Activated CD8-positive, alpha-beta T cell treated with anti-CD3 and anti-CD28 coated beads for 36 hours (primary cell): Measurements from ENCODE around the gene AKAP12. TPM values are rescaled to one million over a fixed set of nuclear protein-coding genes. Genes with fewer than 3 reads are reported as not detected.

Experiments used
- ATAC-seq: fragments of 200-7000 bp; cut with Tn5 transposase; one replicate; pipeline ENCODE4 v1.10.0; 2021; ENCODE audit warnings: mild to moderate bottlenecking, moderate library complexity
- CTCF ChIA-PET: fragments of 350-600 bp; sonication (Branson Sonifier 250); formaldehyde crosslinking; loops from one replicate; lab custom pipeline; 2021; ENCODE audit warnings: antibody characterized with exemption; lab: Charles Lee
- POLR2A ChIA-PET: fragments of 350-600 bp; sonication (Branson Sonifier 250); formaldehyde crosslinking; loops from one replicate; lab custom pipeline; 2021; ENCODE audit warnings: antibody characterized with exemption; lab: Charles Lee
- DNase-seq: peaks from one replicate; pipeline ENCODE4 v3.0.0-alpha.2; 2020
- H3K27ac Mint-ChIP-seq: one replicate; pipeline ENCODE4 v1.8.0; 2021; ENCODE audit warnings: mild to moderate bottlenecking, mixed read lengths
- H3K27me3 Mint-ChIP-seq: one replicate; pipeline ENCODE4 v1.8.0; 2021; ENCODE audit warnings: mixed read lengths
- H3K36me3 Mint-ChIP-seq: one replicate; pipeline ENCODE4 v1.8.0; 2021; ENCODE audit warnings: low read depth, mixed read lengths
- H3K4me1 Mint-ChIP-seq: one replicate; pipeline ENCODE4 v1.8.0; 2021; ENCODE audit warnings: low read depth, mixed read lengths
- H3K4me3 Mint-ChIP-seq: one replicate; pipeline ENCODE4 v1.8.0; 2021; ENCODE audit warnings: mild to moderate bottlenecking, moderate library complexity, mixed read lengths
- H3K9me3 Mint-ChIP-seq: one replicate; pipeline ENCODE4 v1.8.0; 2021; ENCODE audit warnings: mixed read lengths
- intact Hi-C: fragments of 100-400 bp; cut with micrococcal nuclease; formaldehyde crosslinking; loops from one replicate; pipeline ENCODE4 v1.10.0; 2022
- total RNA-seq, 2 experiments: library from RNA; stranded (reverse); gene quantifications; one replicate each; pipeline ENCODE4 v1.2.3, GENCODE V29; 2021
- TF ChIP-seq, protein P1 (sequence below): fragments of 200-600 bp; IDR thresholded peaks from one replicate; pipeline ENCODE4 v1.8.0; 2022; ENCODE audit warnings: antibody characterized with exemption, mild to moderate bottlenecking

The AKAP12 gene
- total RNA-seq, 2 experiments from 2014 or later = 3.2 to 4.0 TPM

- H3K36me3 Mint-ChIP-seq = no peaks in the 10 kb centered on the region
- no peaks in the 10 kb centered on the region for H3K9me3 Mint-ChIP-seq
- POLR2A ChIA-PET = no interaction called here
- H3K27me3 Mint-ChIP-seq = peaks cover 5% of the 10 kb centered on the region
- intact Hi-C loops = no loop called here
- H3K27ac Mint-ChIP-seq = no peak overlapping the region
- DNase-seq (no peak), ATAC-seq (no peak)
- TF ChIP-seq, protein P1, sequence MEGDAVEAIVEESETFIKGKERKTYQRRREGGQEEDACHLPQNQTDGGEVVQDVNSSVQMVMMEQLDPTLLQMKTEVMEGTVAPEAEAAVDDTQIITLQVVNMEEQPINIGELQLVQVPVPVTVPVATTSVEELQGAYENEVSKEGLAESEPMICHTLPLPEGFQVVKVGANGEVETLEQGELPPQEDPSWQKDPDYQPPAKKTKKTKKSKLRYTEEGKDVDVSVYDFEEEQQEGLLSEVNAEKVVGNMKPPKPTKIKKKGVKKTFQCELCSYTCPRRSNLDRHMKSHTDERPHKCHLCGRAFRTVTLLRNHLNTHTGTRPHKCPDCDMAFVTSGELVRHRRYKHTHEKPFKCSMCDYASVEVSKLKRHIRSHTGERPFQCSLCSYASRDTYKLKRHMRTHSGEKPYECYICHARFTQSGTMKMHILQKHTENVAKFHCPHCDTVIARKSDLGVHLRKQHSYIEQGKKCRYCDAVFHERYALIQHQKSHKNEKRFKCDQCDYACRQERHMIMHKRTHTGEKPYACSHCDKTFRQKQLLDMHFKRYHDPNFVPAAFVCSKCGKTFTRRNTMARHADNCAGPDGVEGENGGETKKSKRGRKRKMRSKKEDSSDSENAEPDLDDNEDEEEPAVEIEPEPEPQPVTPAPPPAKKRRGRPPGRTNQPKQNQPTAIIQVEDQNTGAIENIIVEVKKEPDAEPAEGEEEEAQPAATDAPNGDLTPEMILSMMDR = no peak
- H3K4me3 Mint-ChIP-seq = no peak overlapping the region
- no peaks in the 10 kb centered on the region for H3K4me1 Mint-ChIP-seq
- CTCF ChIA-PET = interaction anchor here (1.0 kb wide), 1 partner anchor 18 kb away, joined by 7 read pairs; no protein-coding TSS in a partner anchor
Measured at GRCh38 chr6:151306269-151306783, 66.6 kb downstream of the AKAP12 start.

DNA sequence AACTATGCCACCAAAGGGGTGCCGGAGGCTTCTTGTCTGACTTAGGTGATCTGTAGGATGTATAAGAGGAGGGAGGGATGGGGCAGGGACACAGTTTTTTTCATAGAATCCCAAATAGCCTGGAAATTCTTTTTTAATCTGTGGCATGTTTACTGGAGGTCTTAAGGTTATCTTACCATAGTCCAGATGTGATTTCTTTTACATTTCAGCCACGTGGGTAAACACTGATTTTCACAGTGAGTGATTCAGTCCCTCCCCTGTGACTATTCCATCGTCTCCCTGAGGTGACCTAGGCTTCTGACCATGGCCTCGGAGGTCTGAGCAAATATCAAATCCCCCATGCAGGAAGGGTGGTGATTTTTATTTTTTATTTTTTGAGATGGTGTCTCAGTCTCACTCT is 67.7 kb downstream of the AKAP12 start:
- ChIA-PET POLR2A (no interaction called here), CTCF (interaction anchor here (0.9 kb wide), 1 partner anchor 27 kb away, joined by 3 read pairs; no protein-coding TSS in a partner anchor)
- TF ChIP-seq, protein P1 = no peak
- Mint-ChIP-seq H3K4me1 (no peaks in the 10 kb centered on the region), H3K4me3 (no peak overlapping the region), H3K27me3 (peaks cover 2% of the 10 kb centered on the region), H3K36me3 (no peaks in the 10 kb centered on the region), H3K27ac (no peak overlapping the region), H3K9me3 (no peaks in the 10 kb centered on the region)
- intact Hi-C loops = no loop called here
- no peak for DNase-seq
- no peak for ATAC-seq

DNA sequence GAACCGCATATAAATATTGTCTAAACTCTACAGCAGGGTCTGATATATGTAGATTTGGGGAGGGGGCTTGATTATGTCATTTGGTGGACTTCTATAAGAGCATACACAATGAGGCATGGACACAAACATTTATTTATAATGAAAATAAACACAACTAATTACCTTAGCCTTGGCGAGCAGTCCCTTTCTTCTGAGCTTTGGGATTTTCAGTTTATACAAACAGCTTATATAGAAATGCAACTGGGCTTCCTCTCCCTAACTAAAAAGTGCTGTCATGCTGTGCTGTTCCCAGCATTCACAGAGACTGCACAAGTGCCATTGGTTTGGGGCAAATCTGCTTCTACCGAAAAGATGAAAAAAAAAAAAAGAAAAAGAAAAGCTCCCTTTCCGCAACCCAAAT is 69.9 kb downstream of the AKAP12 start:
- TF ChIP-seq, protein P1 = no peak
- H3K36me3 Mint-ChIP-seq = no peaks in the 10 kb centered on the region
- ATAC-seq (no peak), DNase-seq (no peak)
- ChIA-PET POLR2A (no interaction called here), CTCF (interaction anchor here (0.9 to 2.4 kb wide), 3 partner anchors 14 to 25 kb away, joined by 3 to 10 read pairs (median 5); no protein-coding TSS in a partner anchor)
- H3K27me3 Mint-ChIP-seq = peaks cover 2% of the 10 kb centered on the region
- no peak overlapping the region for H3K27ac Mint-ChIP-seq
- no peak overlapping the region for H3K4me3 Mint-ChIP-seq
- H3K4me1 Mint-ChIP-seq = no peaks in the 10 kb centered on the region
- intact Hi-C loops = no loop called here
- no peaks in the 10 kb centered on the region for H3K9me3 Mint-ChIP-seq

- no peak overlapping the region for H3K4me3 Mint-ChIP-seq
- H3K36me3 Mint-ChIP-seq = no peaks in the 10 kb centered on the region
- intact Hi-C loops = no loop called here
- CTCF ChIA-PET = interaction anchor here (0.9 to 2.4 kb wide), 4 partner anchors 14 to 24 kb away, joined by 3 to 10 read pairs (median 5); no protein-coding TSS in a partner anchor
- no peak for DNase-seq
- H3K4me1 Mint-ChIP-seq = no peaks in the 10 kb centered on the region
- ATAC-seq = no peak
- H3K27ac Mint-ChIP-seq = no peak overlapping the region
- POLR2A ChIA-PET = no interaction called here
- peaks cover 2% of the 10 kb centered on the region for H3K9me3 Mint-ChIP-seq
- H3K27me3 Mint-ChIP-seq = peaks cover 2% of the 10 kb centered on the region
- TF ChIP-seq, protein P1 = no peak
Measured at GRCh38 chr6:151310279-151310678, 70.5 kb downstream of the AKAP12 start.

- intact Hi-C loops = no loop called here
- ChIA-PET CTCF (interaction anchor here (1.0 kb wide), 1 partner anchor 14 kb away, joined by 5 read pairs; no protein-coding TSS in a partner anchor), POLR2A (no interaction called here)
- Mint-ChIP-seq H3K4me1 (no peaks in the 10 kb centered on the region), H3K27me3 (peaks cover 2% of the 10 kb centered on the region), H3K4me3 (no peak overlapping the region), H3K9me3 (peaks cover 9% of the 10 kb centered on the region), H3K36me3 (no peaks in the 10 kb centered on the region), H3K27ac (no peak overlapping the region)
- no peak for DNase-seq
- ATAC-seq = no peak
- TF ChIP-seq, protein P1 = no peak
Measured at GRCh38 chr6:151310852-151311767, 71.3 kb downstream of the AKAP12 start.
